IMR-90 (cell line): ENCODE data around the gene RABGGTA. TPM values are rescaled to one million over a fixed set of nuclear protein-coding genes. Genes with fewer than 3 reads are reported as not detected.

ENCODE experiments used
- ATAC-seq: fragments of 200-7000 bp; cut with Tn5 transposase; 2 replicates; pipeline ENCODE4 v1.9.1; 2020; ENCODE audit warnings: low read depth, mild to moderate bottlenecking, moderate library complexity
- BruUV-seq: library from RNA; stranded (reverse); fragments of 400-500 nt; replicated peaks from 2 replicates; lab custom pipeline; 2021; lab: Mats Ljungman, UMichigan
- CTCF ChIA-PET: fragments of 300-600 bp; formaldehyde crosslinking; extraction: SDS; loops from one replicate; lab custom pipeline; 2021; ENCODE audit warnings: antibody characterized with exemption; lab: Yijun Ruan, JAX
- POLR2A ChIA-PET: fragments of 300-600 bp; sonication (Branson Sonifier 250); formaldehyde crosslinking; loops from one replicate; lab custom pipeline; 2022; ENCODE audit warnings: antibody characterized with exemption; ENCODE audit not compliant: unreplicated experiment; lab: Charles Lee
- DNase-seq: peaks from one replicate; pipeline ENCODE4 v3.0.0; 2013
- H2AFZ ChIP-seq: replicated peaks from 2 replicates; pipeline ENCODE3; 2013; ENCODE audit warnings: low read length, mild to moderate bottlenecking; ENCODE audit not compliant: poor library complexity
- H2AK5ac ChIP-seq: 2 replicates; pipeline ENCODE4 v1.6.1; 2013; ENCODE audit warnings: low read depth, low read length, inconsistent platforms
- H2AK9ac ChIP-seq: replicated peaks from 2 replicates; pipeline ENCODE3; 2013; ENCODE audit warnings: mild to moderate bottlenecking, low read depth, low read length, moderate library complexity; ENCODE audit not compliant: poor library complexity
- H2BK120ac ChIP-seq: 2 replicates; pipeline ENCODE4 v1.6.1; 2013; ENCODE audit warnings: low read depth, low read length, inconsistent platforms
- H2BK15ac ChIP-seq: 3 replicates; pipeline ENCODE4 v1.6.1; 2013; ENCODE audit warnings: low read depth, low read length, inconsistent platforms
- H2BK20ac ChIP-seq: 2 replicates; pipeline ENCODE4 v1.6.1; 2013; ENCODE audit warnings: low read depth, mild to moderate bottlenecking, inconsistent platforms, low read length, moderate library complexity
- H2BK5ac ChIP-seq: 2 replicates; pipeline ENCODE4 v1.6.1; 2013; ENCODE audit warnings: mild to moderate bottlenecking, low read depth, low read length, inconsistent platforms; ENCODE audit not compliant: poor library complexity, severe bottlenecking
- H3K14ac ChIP-seq: replicated peaks from 2 replicates; pipeline ENCODE4 v1.6.1; 2013; ENCODE audit warnings: low read depth, low read length, inconsistent platforms
- H3K18ac ChIP-seq: 2 replicates; pipeline ENCODE4 v1.6.1; 2013; ENCODE audit warnings: low read depth, low read length, control low read depth
- H3K23ac ChIP-seq: 2 replicates; pipeline ENCODE4 v1.6.1; 2013; ENCODE audit warnings: low read depth, low read length, inconsistent platforms
- H3K27ac ChIP-seq: 2 replicates; pipeline ENCODE4 v1.5.1; 2013; ENCODE audit warnings: mild to moderate bottlenecking, control low read depth, low read length; ENCODE audit not compliant: insufficient read depth
- H3K27me3 ChIP-seq: 2 replicates; pipeline ENCODE4 v1.6.1; 2013; ENCODE audit warnings: low read length; ENCODE audit not compliant: control insufficient read depth, insufficient read depth
- H3K36me3 ChIP-seq: 2 replicates; pipeline ENCODE4 v1.6.1; 2013; ENCODE audit warnings: low read length, mixed read lengths; ENCODE audit not compliant: control insufficient read depth, insufficient read depth
- H3K4ac ChIP-seq: 2 replicates; pipeline ENCODE4 v1.6.1; 2013; ENCODE audit warnings: low read depth, low read length, inconsistent platforms
- H3K4me1 ChIP-seq: 2 replicates; pipeline ENCODE4 v1.6.1; 2013; ENCODE audit warnings: low read length, mixed read lengths; ENCODE audit not compliant: control insufficient read depth, insufficient read depth
- H3K4me2 ChIP-seq: 2 replicates; pipeline ENCODE4 v1.6.1; 2013; ENCODE audit warnings: low read depth, mild to moderate bottlenecking, control low read depth, low read length, moderate library complexity
- H3K4me3 ChIP-seq: 2 replicates; pipeline ENCODE4 v1.5.1; 2013; ENCODE audit warnings: low read depth, mild to moderate bottlenecking, control low read depth, low read length, moderate library complexity; ENCODE audit not compliant: insufficient read depth
- H3K56ac ChIP-seq: 2 replicates; pipeline ENCODE4 v1.6.1; 2013; ENCODE audit warnings: low read length, inconsistent platforms; ENCODE audit not compliant: insufficient read depth; ENCODE audit errors: extremely low read depth
- H3K79me1 ChIP-seq, 2 experiments: 2 replicates each; pipeline ENCODE4 v1.6.1; 2013; ENCODE audit warnings: low read length in 2 of 2, inconsistent platforms in 1 of 2, low read depth in 1 of 2
- H3K9ac ChIP-seq: 2 replicates; pipeline ENCODE4 v1.6.1; 2013; ENCODE audit warnings: low read depth, low read length, control low read depth
- H3K9me1 ChIP-seq: 2 replicates; pipeline ENCODE4 v1.6.1; 2013; ENCODE audit warnings: low read length, inconsistent platforms; ENCODE audit not compliant: insufficient read depth
- H3K9me3 ChIP-seq: 2 replicates; pipeline ENCODE4 v1.6.1; 2013; ENCODE audit warnings: low read length; ENCODE audit not compliant: control insufficient read depth, insufficient read depth
- H4K20me1 ChIP-seq: 2 replicates; pipeline ENCODE4 v1.6.1; 2013; ENCODE audit warnings: low read length, inconsistent platforms; ENCODE audit not compliant: insufficient read depth
- H4K5ac ChIP-seq: 2 replicates; pipeline ENCODE4 v1.6.1; 2013; ENCODE audit warnings: mild to moderate bottlenecking, low read depth, low read length, control low read depth
- H4K8ac ChIP-seq, 2 experiments: 2 replicates each; pipeline ENCODE4 v1.6.1; 2013; ENCODE audit warnings: low read depth in 2 of 2, low read length in 2 of 2, control low read depth in 1 of 2, inconsistent platforms in 1 of 2
- H4K91ac ChIP-seq: 2 replicates; pipeline ENCODE4 v1.6.1; 2013; ENCODE audit warnings: low read depth, low read length, inconsistent platforms; ENCODE audit not compliant: insufficient read depth
- CHD1 ChIP-seq: IDR thresholded peaks from 2 replicates; pipeline ENCODE4 v1.6.1; 2012; ENCODE audit warnings: low read depth, low read length, improper control_type of control experiment
- MAFK ChIP-seq: IDR thresholded peaks from 2 replicates; pipeline ENCODE4 v1.6.1; 2012; ENCODE audit warnings: low read depth, low read length, improper control_type of control experiment
- SMC3 ChIP-seq: fragments of 150-350 bp; IDR thresholded peaks from 2 replicates; pipeline ENCODE4 v1.6.1; 2016; ENCODE audit warnings: low read depth, mild to moderate bottlenecking, antibody characterized with exemption, low read length, moderate library complexity
- WGBS, 2 experiments: methylation state at CpG; one replicate each; pipeline versions ENCODE4 v1.1.5 to v1.1.7; 2013; ENCODE audit warnings: missing lambda C conversion rate in 2 of 2; ENCODE audit not compliant: insufficient read length in 1 of 2; ENCODE audit errors: extremely low coverage in 2 of 2; 5-methylcytosine and 5-hydroxymethylcytosine counted together
- dilution Hi-C: fragments of 300-500 bp; cut with HindIII; formaldehyde crosslinking; loops from one replicate; pipeline ENCODE4 v1.14.3; 2018; ENCODE audit warnings: low sequenced_read_pairs; ENCODE audit not compliant: unreplicated experiment
- in situ Hi-C: fragments of 300-500 bp; cut with MboI; formaldehyde crosslinking; loops from 3 replicates; pipeline ENCODE4 v1.14.3; 2019; ENCODE audit warnings: low sequenced_read_pairs, inconsistent platforms, mixed read lengths
- intact Hi-C: fragments of 100-400 bp; cut with micrococcal nuclease; formaldehyde crosslinking; loops from 2 replicates; pipeline ENCODE4 v1.10.0; 2022
- microRNA-seq, 2 experiments: library from miRNA; stranded (forward) in 1 of 2; unstranded in 1 of 2; fragments of 10-50 nt in 1 of 2; fragments of <30 nt in 1 of 2; gene quantifications in 1 of 2; microRNA quantifications in 1 of 2; one replicate each; pipeline versions ENCODE3 to v1.1.0; 2013 to 2020; ENCODE audit not compliant: insufficient read depth in 1 of 2, insufficient read length in 1 of 2, unreplicated experiment in 1 of 2
- polyA plus RNA-seq, 3 experiments: library from polyadenylated mRNA; depleted of rRNA; stranded (reverse); fragments of >200 nt; gene quantifications; 2 replicates each; pipeline ENCODE4 v1.2.3, GENCODE V29; 2012; ENCODE audit warnings: low replicate concordance in 1 of 3
- small RNA-seq, 5 experiments: library from RNA; depleted of rRNA; stranded (forward); fragments of <200 nt; gene quantifications; one replicate each; pipeline ENCODE3, GENCODE V24; 2012
- total RNA-seq: library from RNA; depleted of rRNA; stranded (reverse); fragments of >200 nt; gene quantifications from 2 replicates; pipeline ENCODE4 v1.2.3, GENCODE V29; 2012; rRNA removed
- TF ChIP-seq, protein P1 (sequence below): conservative IDR thresholded peaks from 2 replicates; pipeline ENCODE4 v1.5.1; 2012; ENCODE audit warnings: mild to moderate bottlenecking, low read depth, low read length, improper control_type of control experiment
- TF ChIP-seq, protein P2 (sequence below): fragments of 150-350 bp; IDR thresholded peaks from 2 replicates; pipeline ENCODE4 v1.6.1; 2017; ENCODE audit warnings: mild to moderate bottlenecking, antibody characterized with exemption, low read length, low read depth

Gene RABGGTA
- total and polyA plus RNA-seq, 2 of the 4 experiments (the other 2 are of a cell fraction): 25.6 to 55.6 TPM

DNA sequence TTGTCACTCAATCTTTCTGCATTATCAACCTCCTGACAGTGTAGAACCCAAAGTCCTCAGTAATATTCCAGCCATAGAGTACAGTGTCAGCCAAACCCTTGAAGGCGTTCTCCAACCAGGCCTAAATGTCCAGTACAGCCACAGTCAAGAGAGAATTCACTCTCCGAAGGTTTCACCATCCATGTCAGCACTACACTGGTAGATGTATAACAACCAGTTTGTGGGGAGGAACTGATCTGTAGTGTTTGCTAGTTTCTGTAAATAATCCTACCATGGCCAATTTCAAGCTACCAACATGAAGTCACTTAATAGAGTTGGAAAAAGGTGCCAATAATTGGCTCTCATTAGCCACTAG is 55.1 kb downstream of the RABGGTA start:
- Histone ChIP-seq H2AK9ac (peak overlapping the region; percentile 98), H2BK20ac (no peak overlapping the region), H3K9me3 (no peaks in the 10 kb centered on the region), H4K5ac (no peak overlapping the region), H3K14ac (0 out of 2 replicates have a peak overlapping the region, but pooled peaks have one; percentile 21), H2BK120ac (no peak overlapping the region), H4K20me1 (no peaks in the 10 kb centered on the region; the same call in 1 of the 2 replicates), H2BK5ac (peak overlapping the region; percentile 4), H2AK5ac (peak overlapping the region; percentile 39; the same call in 1 of the 2 replicates), H3K4me3 (no peak overlapping the region; the same call in 1 of the 2 replicates), H3K79me1 (peaks cover 16 to 66% of the 10 kb centered on the region in 2 experiments), H2BK15ac (no peak overlapping the region), H3K4ac (peak overlapping the region; percentile 42; the same call in 1 of the 2 replicates), H3K9ac (no peak overlapping the region), H4K91ac (no peak overlapping the region), H3K18ac (no peak overlapping the region), H2AFZ (no peak overlapping the region), H3K27me3 (no peaks in the 10 kb centered on the region), H4K8ac (peak overlapping the region in 1 of 2 experiments; percentile 44; a peak in 1 of 4 replicates), H3K36me3 (peaks cover 9% of the 10 kb centered on the region), H3K27ac (no peak overlapping the region), H3K23ac (0 out of 2 replicates have a peak overlapping the region, but pooled peaks have one; percentile 14), H3K9me1 (0 out of 2 replicates have a peak, but pooled peaks cover 12% of the 10 kb centered on the region), H3K4me2 (peak overlapping the region; percentile 37), H3K4me1 (peaks cover 2% of the 10 kb centered on the region), H3K56ac (no peak overlapping the region)
- no TSS peak for BruUV-seq
- WGBS, 2 experiments: no CpG with 5 or more reads among the region's 2 CpGs
- no peak for ATAC-seq
- ChIA-PET POLR2A (no interaction called here), CTCF (interaction anchor here (1.8 kb wide), 1 partner anchor 12 kb away, joined by 7 read pairs; no protein-coding TSS in a partner anchor)
- dilution Hi-C loops (no loop called here), intact Hi-C loops (loop anchor here (1.0 to 10.0 kb wide), 3 partner anchors 16 to 218 kb away; partner anchors contain the start of genes GMPR2 and NEDD8), in situ Hi-C loops (no loop called here)
- DNase-seq: no peak
- no peak for TF ChIP-seq SMC3
- no peak for TF ChIP-seq CHD1
- no peak for TF ChIP-seq MAFK
- TF ChIP-seq, protein P1, sequence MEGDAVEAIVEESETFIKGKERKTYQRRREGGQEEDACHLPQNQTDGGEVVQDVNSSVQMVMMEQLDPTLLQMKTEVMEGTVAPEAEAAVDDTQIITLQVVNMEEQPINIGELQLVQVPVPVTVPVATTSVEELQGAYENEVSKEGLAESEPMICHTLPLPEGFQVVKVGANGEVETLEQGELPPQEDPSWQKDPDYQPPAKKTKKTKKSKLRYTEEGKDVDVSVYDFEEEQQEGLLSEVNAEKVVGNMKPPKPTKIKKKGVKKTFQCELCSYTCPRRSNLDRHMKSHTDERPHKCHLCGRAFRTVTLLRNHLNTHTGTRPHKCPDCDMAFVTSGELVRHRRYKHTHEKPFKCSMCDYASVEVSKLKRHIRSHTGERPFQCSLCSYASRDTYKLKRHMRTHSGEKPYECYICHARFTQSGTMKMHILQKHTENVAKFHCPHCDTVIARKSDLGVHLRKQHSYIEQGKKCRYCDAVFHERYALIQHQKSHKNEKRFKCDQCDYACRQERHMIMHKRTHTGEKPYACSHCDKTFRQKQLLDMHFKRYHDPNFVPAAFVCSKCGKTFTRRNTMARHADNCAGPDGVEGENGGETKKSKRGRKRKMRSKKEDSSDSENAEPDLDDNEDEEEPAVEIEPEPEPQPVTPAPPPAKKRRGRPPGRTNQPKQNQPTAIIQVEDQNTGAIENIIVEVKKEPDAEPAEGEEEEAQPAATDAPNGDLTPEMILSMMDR: no peak
- TF ChIP-seq, protein P2, sequence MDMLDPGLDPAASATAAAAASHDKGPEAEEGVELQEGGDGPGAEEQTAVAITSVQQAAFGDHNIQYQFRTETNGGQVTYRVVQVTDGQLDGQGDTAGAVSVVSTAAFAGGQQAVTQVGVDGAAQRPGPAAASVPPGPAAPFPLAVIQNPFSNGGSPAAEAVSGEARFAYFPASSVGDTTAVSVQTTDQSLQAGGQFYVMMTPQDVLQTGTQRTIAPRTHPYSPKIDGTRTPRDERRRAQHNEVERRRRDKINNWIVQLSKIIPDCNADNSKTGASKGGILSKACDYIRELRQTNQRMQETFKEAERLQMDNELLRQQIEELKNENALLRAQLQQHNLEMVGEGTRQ: no peak

Small RNA genes lying within 50 kb of the gene (microRNA-seq; reads per million reads assigned to microRNA genes)
- gene MDP1 (ENCODE audit: insufficient read depth, insufficient read length): not detected

Small RNA genes lying within 50 kb of the gene (small RNA-seq; reads per million reads assigned to genes)
- gene MDP1: 0 reads per million in 5 experiments

Other genes with a start within 250 kb of the RABGGTA start
Only the 30 nearest of the 34 such genes appear.
- gene DCAF11, start 156.8 kb downstream of the RABGGTA start, total RNA-seq: 46.7 and 52.0 TPM in 2 replicates
- gene DCAF11, start 156.8 kb downstream of the RABGGTA start, polyA plus RNA-seq (2012; rRNA removed): 19.0 and 21.0 TPM in 2 replicates
- 0.18 and 0.28 TPM in 2 replicates for gene NRL, start 156.6 kb downstream of the RABGGTA start, total RNA-seq
- 0.70 and 0.85 TPM in 2 replicates for gene NRL, start 156.6 kb downstream of the RABGGTA start, polyA plus RNA-seq (2012; rRNA removed)
- not detected in 2 replicates for gene FITM1, start 140.9 kb downstream of the RABGGTA start, total RNA-seq
- not detected in 2 replicates for gene FITM1, start 140.9 kb downstream of the RABGGTA start, polyA plus RNA-seq (2012; rRNA removed)
- gene PSME1, start 135.4 kb downstream of the RABGGTA start, total RNA-seq: 42.8 and 55.3 TPM in 2 replicates
- 97.9 and 106 TPM in 2 replicates for gene PSME1, start 135.4 kb downstream of the RABGGTA start, polyA plus RNA-seq (2012; rRNA removed)
- gene EMC9, start 130.0 kb downstream of the RABGGTA start, total RNA-seq: 15.0 and 15.1 TPM in 2 replicates
- gene EMC9, start 130.0 kb downstream of the RABGGTA start, polyA plus RNA-seq (2012; rRNA removed): 19.2 and 21.6 TPM in 2 replicates
- 92.2 and 104 TPM in 2 replicates for gene PSME2, start 125.0 kb downstream of the RABGGTA start, total RNA-seq
- 141 and 171 TPM in 2 replicates for gene PSME2, start 125.0 kb downstream of the RABGGTA start, polyA plus RNA-seq (2012; rRNA removed)
- 26.1 and 37.5 TPM in 2 replicates for gene RNF31, start 124.1 kb downstream of the RABGGTA start, total RNA-seq
- gene RNF31, start 124.1 kb downstream of the RABGGTA start, polyA plus RNA-seq (2012; rRNA removed): 28.9 and 31.6 TPM in 2 replicates
- gene IRF9, start 110.3 kb downstream of the RABGGTA start, total RNA-seq: 29.7 and 34.6 TPM in 2 replicates
- 23.2 and 25.6 TPM in 2 replicates for gene IRF9, start 110.3 kb downstream of the RABGGTA start, polyA plus RNA-seq (2012; rRNA removed)
- 0.36 and 0.56 TPM in 2 replicates for gene REC8, start 99.5 kb downstream of the RABGGTA start, total RNA-seq
- 3.5 and 3.6 TPM in 2 replicates for gene REC8, start 99.5 kb downstream of the RABGGTA start, polyA plus RNA-seq (2012; rRNA removed)
- 36.7 and 37.6 TPM in 2 replicates for gene IPO4, start 82.8 kb downstream of the RABGGTA start, total RNA-seq
- gene IPO4, start 82.8 kb downstream of the RABGGTA start, polyA plus RNA-seq (2012; rRNA removed): 39.4 and 39.9 TPM in 2 replicates
- 51.9 and 65.6 TPM in 2 replicates for gene TM9SF1, start 76.2 kb downstream of the RABGGTA start, total RNA-seq
- 40.4 and 40.9 TPM in 2 replicates for gene TM9SF1, start 76.2 kb downstream of the RABGGTA start, polyA plus RNA-seq (2012; rRNA removed)
- under 0.01 TPM in 1 of 2 replicates, not detected in the other for gene TSSK4, start 65.9 kb downstream of the RABGGTA start, total RNA-seq
- gene TSSK4, start 65.9 kb downstream of the RABGGTA start, polyA plus RNA-seq (2012; rRNA removed): 0.07 TPM in 1 of 2 replicates, not detected in the other
- gene CHMP4A, start 58.1 kb downstream of the RABGGTA start, total RNA-seq: 22.0 and 31.7 TPM in 2 replicates
- 63.8 and 66.4 TPM in 2 replicates for gene CHMP4A, start 58.1 kb downstream of the RABGGTA start, polyA plus RNA-seq (2012; rRNA removed)
- gene MDP1, start 55.5 kb downstream of the RABGGTA start, total RNA-seq: 15.1 and 16.7 TPM in 2 replicates
- 16.7 and 17.8 TPM in 2 replicates for gene MDP1, start 55.5 kb downstream of the RABGGTA start, polyA plus RNA-seq (2012; rRNA removed)
- 167 and 224 TPM in 2 replicates for gene NEDD8, start 39.2 kb downstream of the RABGGTA start, total RNA-seq
- 375 and 393 TPM in 2 replicates for gene NEDD8, start 39.2 kb downstream of the RABGGTA start, polyA plus RNA-seq (2012; rRNA removed)
- 56.1 and 92.5 TPM in 2 replicates for gene GMPR2, start 38.7 kb downstream of the RABGGTA start, total RNA-seq
- gene GMPR2, start 38.7 kb downstream of the RABGGTA start, polyA plus RNA-seq (2012; rRNA removed): 63.7 and 65.7 TPM in 2 replicates
- gene TINF2, start 29.0 kb downstream of the RABGGTA start, total RNA-seq: 21.1 and 26.9 TPM in 2 replicates
- gene TINF2, start 29.0 kb downstream of the RABGGTA start, polyA plus RNA-seq (2012; rRNA removed): 30.0 and 33.0 TPM in 2 replicates
- 0.56 and 0.72 TPM in 2 replicates for gene TGM1, start 8.4 kb downstream of the RABGGTA start, total RNA-seq
- gene TGM1, start 8.4 kb downstream of the RABGGTA start, polyA plus RNA-seq (2012; rRNA removed): 2.7 and 3.3 TPM in 2 replicates
- gene DHRS1, start 28.2 kb upstream of the RABGGTA start, total RNA-seq: 13.1 and 15.8 TPM in 2 replicates
- 34.7 and 38.6 TPM in 2 replicates for gene DHRS1, start 28.2 kb upstream of the RABGGTA start, polyA plus RNA-seq (2012; rRNA removed)
- 22.5 and 25.8 TPM in 2 replicates for gene NOP9, start 28.3 kb upstream of the RABGGTA start, total RNA-seq
- 11.7 and 11.8 TPM in 2 replicates for gene NOP9, start 28.3 kb upstream of the RABGGTA start, polyA plus RNA-seq (2012; rRNA removed)
- under 0.01 TPM in 2 replicates for gene CIDEB, start 36.4 kb upstream of the RABGGTA start, total RNA-seq
- gene CIDEB, start 36.4 kb upstream of the RABGGTA start, polyA plus RNA-seq (2012; rRNA removed): 0.19 TPM in 2 replicates
- 0.56 and 0.72 TPM in 2 replicates for gene LTB4R2, start 38.5 kb upstream of the RABGGTA start, total RNA-seq
- gene LTB4R2, start 38.5 kb upstream of the RABGGTA start, polyA plus RNA-seq (2012; rRNA removed): 1.7 and 2.0 TPM in 2 replicates
- 0.18 and 0.28 TPM in 2 replicates for gene LTB4R, start 39.9 kb upstream of the RABGGTA start, total RNA-seq
- 2.3 TPM in 2 replicates for gene LTB4R, start 39.9 kb upstream of the RABGGTA start, polyA plus RNA-seq (2012; rRNA removed)
- gene ADCY4, start 63.5 kb upstream of the RABGGTA start, total RNA-seq: not detected in 2 replicates
- 0.04 TPM in 1 of 2 replicates, not detected in the other for gene ADCY4, start 63.5 kb upstream of the RABGGTA start, polyA plus RNA-seq (2012; rRNA removed)
- not detected in 2 replicates for gene RIPK3, start 68.4 kb upstream of the RABGGTA start, total RNA-seq
- 0.09 TPM in 1 of 2 replicates, not detected in the other for gene RIPK3, start 68.4 kb upstream of the RABGGTA start, polyA plus RNA-seq (2012; rRNA removed)
- 13.6 and 15.6 TPM in 2 replicates for gene NFATC4, start 96.6 kb upstream of the RABGGTA start, total RNA-seq
- 35.8 and 38.4 TPM in 2 replicates for gene NFATC4, start 96.6 kb upstream of the RABGGTA start, polyA plus RNA-seq (2012; rRNA removed)
- gene NYNRIN, start 127.4 kb upstream of the RABGGTA start, total RNA-seq: 1.7 and 2.2 TPM in 2 replicates
- gene NYNRIN, start 127.4 kb upstream of the RABGGTA start, polyA plus RNA-seq (2012; rRNA removed): 5.3 and 5.4 TPM in 2 replicates
- gene CBLN3, start 158.1 kb upstream of the RABGGTA start, total RNA-seq: 0.56 and 0.72 TPM in 2 replicates
- 3.9 and 4.5 TPM in 2 replicates for gene CBLN3, start 158.1 kb upstream of the RABGGTA start, polyA plus RNA-seq (2012; rRNA removed)
- gene KHNYN, start 158.4 kb upstream of the RABGGTA start, total RNA-seq: 22.8 and 24.4 TPM in 2 replicates
- 16.1 and 18.9 TPM in 2 replicates for gene KHNYN, start 158.4 kb upstream of the RABGGTA start, polyA plus RNA-seq (2012; rRNA removed)
- 5.0 and 7.5 TPM in 2 replicates for gene SDR39U1, start 171.2 kb upstream of the RABGGTA start, total RNA-seq
- gene SDR39U1, start 171.2 kb upstream of the RABGGTA start, polyA plus RNA-seq (2012; rRNA removed): 46.3 and 50.4 TPM in 2 replicates